GM23338 (cell line): ENCODE measurements around the gene RAP1GDS1. TPM values are rescaled to one million over a fixed set of nuclear protein-coding genes. Genes with fewer than 3 reads are reported as not detected.
"Not testable (repeated sequence)": the region's sequence is repeated elsewhere in the genome, so short reads cannot be mapped to it uniquely, and the experiment has no call there.

Experiments
- ATAC-seq: fragments of 200-7000 bp; cut with Tn5 transposase; 3 replicates; pipeline ENCODE4 v1.9.1; 2020
- DNase-seq: peaks from one replicate; pipeline ENCODE4 v3.0.0-alpha.2; 2015; ENCODE audit warnings: low spot score
- H2AFZ ChIP-seq: fragments of 200-600 bp; sonication (generic); 2 replicates; pipeline ENCODE4 v1.8.0; 2016; ENCODE audit warnings: antibody characterized with exemption, mild to moderate bottlenecking, moderate library complexity
- H3F3A ChIP-seq: fragments of 200-600 bp; sonication (generic); replicated peaks from 2 replicates; pipeline ENCODE4 v1.8.0; 2017; ENCODE audit warnings: antibody characterized with exemption, mixed run types, low read depth
- H3K27ac ChIP-seq: fragments of 200-600 bp; sonication (generic); 2 replicates; pipeline ENCODE4 v1.6.1; 2016; ENCODE audit warnings: low read depth
- H3K27me3 ChIP-seq: fragments of 200-600 bp; sonication (generic); 2 replicates; pipeline ENCODE4 v1.8.0; 2016; ENCODE audit warnings: mild to moderate bottlenecking, mixed run types, moderate library complexity; ENCODE audit not compliant: insufficient read depth
- H3K36me3 ChIP-seq: fragments of 200-600 bp; sonication (generic); 2 replicates; pipeline ENCODE4 v1.8.0; 2016; ENCODE audit warnings: mild to moderate bottlenecking; ENCODE audit not compliant: insufficient read depth
- H3K4me1 ChIP-seq: fragments of 200-600 bp; sonication (generic); 2 replicates; pipeline ENCODE4 v1.8.0; 2016; ENCODE audit warnings: mild to moderate bottlenecking, moderate library complexity; ENCODE audit not compliant: insufficient read depth
- H3K4me2 ChIP-seq: fragments of 200-600 bp; sonication (generic); 2 replicates; pipeline ENCODE4 v1.7.1; 2017; ENCODE audit warnings: mixed run types
- H3K4me3 ChIP-seq: fragments of 200-600 bp; sonication (generic); 2 replicates; pipeline ENCODE4 v1.6.1; 2016; ENCODE audit warnings: mixed run types
- H3K79me2 ChIP-seq: fragments of 200-600 bp; sonication (generic); replicated peaks from 2 replicates; pipeline ENCODE4 v1.8.0; 2017; ENCODE audit warnings: mild to moderate bottlenecking; ENCODE audit not compliant: insufficient read depth
- H3K9me2 ChIP-seq: fragments of 200-600 bp; sonication (generic); 2 replicates; pipeline ENCODE4 v1.8.0; 2017; ENCODE audit not compliant: insufficient read depth
- H4K20me1 ChIP-seq: fragments of 200-600 bp; sonication (generic); replicated peaks from 2 replicates; pipeline ENCODE4 v1.8.0; 2017; ENCODE audit warnings: mild to moderate bottlenecking; ENCODE audit not compliant: insufficient read depth
- H3K27ac Mint-ChIP-seq: 2 replicates; pipeline ENCODE4 v1.8.0; 2020; ENCODE audit warnings: inconsistent platforms, mild to moderate bottlenecking, moderate library complexity, mixed read lengths
- H3K27me3 Mint-ChIP-seq: 3 replicates; pipeline ENCODE4 v1.8.0; 2022; ENCODE audit warnings: low read depth, mild to moderate bottlenecking, moderate library complexity, mixed read lengths, inconsistent platforms; ENCODE audit not compliant: insufficient read depth, poor library complexity
- H3K36me3 Mint-ChIP-seq: 3 replicates; pipeline ENCODE4 v1.8.0; 2021; ENCODE audit warnings: low read depth, mild to moderate bottlenecking, inconsistent platforms, moderate library complexity, mixed read lengths
- H3K4me1 Mint-ChIP-seq: 3 replicates; pipeline ENCODE4 v1.8.0; 2020; ENCODE audit warnings: mild to moderate bottlenecking, inconsistent platforms, mixed read lengths
- H3K4me3 Mint-ChIP-seq: 3 replicates; pipeline ENCODE4 v1.8.0; 2021; ENCODE audit warnings: moderate library complexity, mild to moderate bottlenecking, inconsistent platforms, mixed read lengths
- H3K9me3 Mint-ChIP-seq: 3 replicates; pipeline ENCODE4 v1.8.0; 2020; ENCODE audit warnings: moderate library complexity, mild to moderate bottlenecking, inconsistent platforms, mixed read lengths
- EZH2 ChIP-seq: fragments of 200-600 bp; sonication (generic); IDR thresholded peaks from one replicate; pipeline ENCODE4 v1.8.0; 2017; ENCODE audit warnings: antibody characterized with exemption, mild to moderate bottlenecking, low read depth; ENCODE audit not compliant: unreplicated experiment
- EZH2phosphoT487 ChIP-seq: fragments of 200-600 bp; sonication (generic); IDR thresholded peaks from one replicate; pipeline ENCODE4 v1.8.1; 2018; ENCODE audit warnings: antibody characterized with exemption; ENCODE audit not compliant: unreplicated experiment
- NANOG ChIP-seq: IDR thresholded peaks from 2 replicates; pipeline ENCODE4 v1.6.1; 2016; ENCODE audit warnings: antibody characterized with exemption, borderline replicate concordance
- REST ChIP-seq: IDR thresholded peaks from one replicate; pipeline ENCODE4 v1.6.1; 2018; ENCODE audit warnings: antibody characterized with exemption; ENCODE audit not compliant: unreplicated experiment
- STAT1 ChIP-seq: IDR thresholded peaks from one replicate; pipeline ENCODE4 v1.6.1; 2016; ENCODE audit warnings: antibody characterized with exemption; ENCODE audit not compliant: unreplicated experiment
- ZNF114 ChIP-seq: fragments of 250-450 bp; sonication (Bioruptor Pico); IDR thresholded peaks from 2 replicates; pipeline ENCODE4 v1.5.0; 2020; ENCODE audit warnings: mild to moderate bottlenecking, moderate library complexity
- ZNF331 ChIP-seq: fragments of 250-450 bp; sonication (Bioruptor Pico); IDR thresholded peaks from 2 replicates; pipeline ENCODE4 v1.5.0; 2020; ENCODE audit warnings: low read depth, mild to moderate bottlenecking, moderate library complexity
- polyA plus RNA-seq: library from polyadenylated mRNA; unstranded; fragments of >200 nt; fragmentation: Nextera tagmentation; extraction: Ambion mirVana; gene quantifications from 2 replicates; pipeline ENCODE4 v1.2.1, GENCODE V29; 2016
- total RNA-seq: library from RNA; depleted of rRNA; stranded (reverse); fragments of >200 nt; shearing (Covaris generic); gene quantifications from 2 replicates; pipeline ENCODE4 v1.2.3, GENCODE V29; 2014
- TF ChIP-seq, protein P1 (sequence below): IDR thresholded peaks from 2 replicates; pipeline ENCODE4 v1.6.1; 2016; ENCODE audit warnings: antibody characterized with exemption
- TF ChIP-seq, protein P2 (sequence below), 2 experiments: fragments of 200-600 bp in 1 of 2; sonication (generic) in 1 of 2; conservative IDR thresholded peaks; 2 replicates each; pipeline versions ENCODE4 v1.5.1 to v1.6.1; 2016 to 2017; ENCODE audit warnings: antibody characterized with exemption in 2 of 2, low read depth in 2 of 2, mild to moderate bottlenecking in 2 of 2, moderate library complexity in 1 of 2

RAP1GDS1 gene
- total and polyA plus RNA-seq, 2 experiments from 2014 or later: 23.7 to 32.4 TPM

- TF ChIP-seq EZH2: no peak
- TF ChIP-seq, protein P1, sequence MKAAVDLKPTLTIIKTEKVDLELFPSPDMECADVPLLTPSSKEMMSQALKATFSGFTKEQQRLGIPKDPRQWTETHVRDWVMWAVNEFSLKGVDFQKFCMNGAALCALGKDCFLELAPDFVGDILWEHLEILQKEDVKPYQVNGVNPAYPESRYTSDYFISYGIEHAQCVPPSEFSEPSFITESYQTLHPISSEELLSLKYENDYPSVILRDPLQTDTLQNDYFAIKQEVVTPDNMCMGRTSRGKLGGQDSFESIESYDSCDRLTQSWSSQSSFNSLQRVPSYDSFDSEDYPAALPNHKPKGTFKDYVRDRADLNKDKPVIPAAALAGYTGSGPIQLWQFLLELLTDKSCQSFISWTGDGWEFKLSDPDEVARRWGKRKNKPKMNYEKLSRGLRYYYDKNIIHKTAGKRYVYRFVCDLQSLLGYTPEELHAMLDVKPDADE: no peak
- no peak for TF ChIP-seq EZH2phosphoT487
- TF ChIP-seq STAT1: no peak
- TF ChIP-seq ZNF331: no peak
- TF ChIP-seq, protein P2, sequence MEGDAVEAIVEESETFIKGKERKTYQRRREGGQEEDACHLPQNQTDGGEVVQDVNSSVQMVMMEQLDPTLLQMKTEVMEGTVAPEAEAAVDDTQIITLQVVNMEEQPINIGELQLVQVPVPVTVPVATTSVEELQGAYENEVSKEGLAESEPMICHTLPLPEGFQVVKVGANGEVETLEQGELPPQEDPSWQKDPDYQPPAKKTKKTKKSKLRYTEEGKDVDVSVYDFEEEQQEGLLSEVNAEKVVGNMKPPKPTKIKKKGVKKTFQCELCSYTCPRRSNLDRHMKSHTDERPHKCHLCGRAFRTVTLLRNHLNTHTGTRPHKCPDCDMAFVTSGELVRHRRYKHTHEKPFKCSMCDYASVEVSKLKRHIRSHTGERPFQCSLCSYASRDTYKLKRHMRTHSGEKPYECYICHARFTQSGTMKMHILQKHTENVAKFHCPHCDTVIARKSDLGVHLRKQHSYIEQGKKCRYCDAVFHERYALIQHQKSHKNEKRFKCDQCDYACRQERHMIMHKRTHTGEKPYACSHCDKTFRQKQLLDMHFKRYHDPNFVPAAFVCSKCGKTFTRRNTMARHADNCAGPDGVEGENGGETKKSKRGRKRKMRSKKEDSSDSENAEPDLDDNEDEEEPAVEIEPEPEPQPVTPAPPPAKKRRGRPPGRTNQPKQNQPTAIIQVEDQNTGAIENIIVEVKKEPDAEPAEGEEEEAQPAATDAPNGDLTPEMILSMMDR (conservative IDR thresholded peaks at IDR 0.05; ENCODE audit: low read depth in 2 of 2): no peak
- no peak for TF ChIP-seq REST
- no peak for TF ChIP-seq NANOG
- no peak for TF ChIP-seq ZNF114
Measured at GRCh38 chr4:98287328-98287727, 26.1 kb downstream of the RAP1GDS1 start (continued).

DNA sequence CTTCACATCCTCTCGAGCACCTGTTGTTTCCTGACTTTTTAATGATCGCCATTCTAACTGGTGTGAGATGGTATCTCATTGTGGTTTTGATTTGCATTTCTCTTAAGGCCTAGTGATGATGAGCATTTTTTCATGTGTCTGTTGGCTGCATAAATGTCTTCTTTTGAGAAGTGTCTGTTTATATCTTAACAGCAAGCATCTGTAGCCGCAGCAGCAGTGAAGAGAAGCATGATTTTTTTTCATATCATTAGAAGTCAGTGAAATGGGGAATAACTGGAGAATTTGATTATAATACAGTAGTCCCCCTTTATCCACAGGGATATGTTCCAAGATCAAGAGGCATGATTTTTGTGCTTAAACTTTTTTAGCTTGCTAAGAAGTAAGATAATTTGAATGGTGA lies 27.5 kb downstream of the RAP1GDS1 start:
- H4K20me1 ChIP-seq, H3K27ac Mint-ChIP-seq, H3K4me3 ChIP-seq, H3F3A ChIP-seq, ATAC-seq, H3K36me3 Mint-ChIP-seq, H3K4me2 ChIP-seq, H3K36me3 ChIP-seq, H3K27me3 Mint-ChIP-seq, H3K9me3 Mint-ChIP-seq, H3K4me3 Mint-ChIP-seq, H2AFZ ChIP-seq, DNase-seq, H3K27ac ChIP-seq, H3K27me3 ChIP-seq, H3K4me1 ChIP-seq, H3K9me2 ChIP-seq: not testable (repeated sequence)
- peaks cover 66% of the 10 kb centered on the region for H3K79me2 ChIP-seq
- H3K4me1 Mint-ChIP-seq: peaks cover 25% of the 10 kb centered on the region
